ENCODE measurements around the gene FAM185A. TPM values are rescaled to one million over a fixed set of nuclear protein-coding genes. Genes with fewer than 3 reads are reported as not detected.
"Not testable (repeated sequence)": the region's sequence is repeated elsewhere in the genome, so short reads cannot be mapped to it uniquely, and the experiment has no call there.

The FAM185A gene
- total RNA-seq (2012; rRNA removed) = 4.3 and 6.4 TPM in 2 replicates
- 3.0 and 3.6 TPM in 2 replicates for polyA plus RNA-seq (2012; rRNA removed)
- 3.1 and 3.3 TPM in 2 replicates for polyA plus RNA-seq (2012; cell fraction: cytosol; rRNA removed)
- 6.9 and 9.0 TPM in 2 replicates for polyA plus RNA-seq (2012; cell fraction: nucleus; rRNA removed; ENCODE audit: low replicate concordance)
- percentile 55 among the genes with signal in this experiment for Bru-seq, nascent RNA
- BruChase-seq, experiment 1, labeled RNA remaining after a 6-hour chase = percentile 56 among the genes with signal in this experiment
- percentile 56 among the genes with signal in this experiment for BruChase-seq, experiment 2, labeled RNA remaining after a 2-hour chase
- long read RNA-seq, partial matches to known transcripts = 0 of 6 reads
- long read RNA-seq, other reads (novel, unspliced or antisense) = 5 of 6 reads

- H3K79me1 ChIP-seq (ENCODE audit: low read depth in 1 of 2, low read length in 2 of 2); H3K23ac ChIP-seq (ENCODE audit: low read depth, low read length); H2AK9ac ChIP-seq (replicated peaks; ENCODE audit: low read depth, low read length, poor library complexity); dilution Hi-C loops (cut with HindIII; ENCODE audit: low sequenced_read_pairs, unreplicated experiment); H3K36me3 ChIP-seq (ENCODE audit: control insufficient read depth, insufficient read depth, low read length); H4K5ac ChIP-seq (ENCODE audit: low read depth, low read length); H3K4me1 ChIP-seq (ENCODE audit: control insufficient read depth, insufficient read depth, low read length); H2BK120ac ChIP-seq (ENCODE audit: low read depth, low read length); H3K9me3 ChIP-seq (ENCODE audit: control insufficient read depth, insufficient read depth, low read length); CTCF ChIA-PET; intact Hi-C loops (cut with micrococcal nuclease); H2BK20ac ChIP-seq (ENCODE audit: low read depth, low read length); H3K27me3 ChIP-seq (ENCODE audit: control insufficient read depth, insufficient read depth, low read length); H3K18ac ChIP-seq (ENCODE audit: low read depth, low read length); H2AK5ac ChIP-seq (ENCODE audit: low read depth, low read length); H3K14ac ChIP-seq (replicated peaks; ENCODE audit: low read depth, low read length); H2BK15ac ChIP-seq (ENCODE audit: low read depth, low read length); H4K20me1 ChIP-seq (ENCODE audit: insufficient read depth, low read length); H3K9me1 ChIP-seq (ENCODE audit: insufficient read depth, low read length): not testable (repeated sequence)
- DNase-seq (peak; percentile 99), ATAC-seq (ENCODE audit: low read depth) (peak; percentile 99)
- peak within 1 kb of the TSS in 1 of 2 experiments; percentile 88; a peak in 1 of 4 replicates for H4K8ac ChIP-seq (ENCODE audit: low read depth in 2 of 2, low read length in 2 of 2)
- peak within 1 kb of the TSS; percentile 16 for H3K9ac ChIP-seq (ENCODE audit: low read depth, low read length)
- H2BK5ac ChIP-seq (ENCODE audit: low read depth, low read length, poor library complexity, severe bottlenecking) = peak within 1 kb of the TSS; percentile 13
- TF ChIP-seq USF2 (IDR thresholded peaks at IDR 0.05; ENCODE audit: low read depth, low read length) (peak; percentile 56; the same call in 1 of the 2 replicates), MAZ (IDR thresholded peaks at IDR 0.05; ENCODE audit: borderline replicate concordance, low read depth, low read length) (peak; percentile 55; the same call in 1 of the 2 replicates), MXI1 (IDR thresholded peaks at IDR 0.05; ENCODE audit: borderline replicate concordance, low read depth, low read length) (peak; percentile 70; the same call in 1 of the 2 replicates), BHLHE40 (IDR thresholded peaks at IDR 0.05; ENCODE audit: low read depth, low read length) (peak; percentile 97)
- peak within 1 kb of the TSS; percentile 16; the same call in 1 of the 2 replicates for H3K56ac ChIP-seq (ENCODE audit: extremely low read depth, insufficient read depth, low read length)
- H3K4me2 ChIP-seq (ENCODE audit: low read depth, low read length) = peak within 1 kb of the TSS; percentile 88
- POLR2A ChIA-PET (ENCODE audit: unreplicated experiment) = interaction anchor here (0.5 kb wide), 1 partner anchor 318 kb away, joined by 4 read pairs; no protein-coding TSS in a partner anchor
- BruUV-seq (replicated peaks) = TSS peak; percentile 73
- peak within 1 kb of the TSS; percentile 88 for H2AFZ ChIP-seq (replicated peaks; ENCODE audit: low read length, poor library complexity)
- H4K91ac ChIP-seq (ENCODE audit: insufficient read depth, low read depth, low read length) = peak within 1 kb of the TSS; percentile 38; the same call in 1 of the 2 replicates
- in situ Hi-C loops (cut with MboI; ENCODE audit: low sequenced_read_pairs) = loop anchor here (10.0 kb wide), 1 partner anchor 316 kb away; no protein-coding TSS in a partner anchor
- H3K4ac ChIP-seq (ENCODE audit: low read depth, low read length) = peak within 1 kb of the TSS; percentile 63; the same call in 1 of the 2 replicates
- 5% methylated on average over 16 of the region's 47 CpGs; no CpG with 5 or more reads in 1 of the 2 experiments for WGBS, 2 experiments (ENCODE audit: extremely low coverage in 2 of 2, insufficient read length in 1 of 2)
- peak within 1 kb of the TSS; percentile 26; the same call in 1 of the 2 replicates for H3K27ac ChIP-seq (ENCODE audit: insufficient read depth, low read length)
- H3K4me3 ChIP-seq (ENCODE audit: insufficient read depth, low read depth, low read length) = peak within 1 kb of the TSS; percentile 45
Measured at GRCh38 chr7:102748605-102749444, at the start of gene FAM185A. Gene FAM185A (plus strand): TSS chr7:102748999. CDS start chr7:102749208, 209 bp downstream.
